ENCODE measurements around the gene UNC45A. TPM values are rescaled to one million over a fixed set of nuclear protein-coding genes. Genes with fewer than 3 reads are reported as not detected.

UNC45A gene
- total and polyA plus RNA-seq, 2 of the 8 experiments (the other 6 are each of a cell fraction or from before 2014, with no cell fraction given): 74.1 to 84.2 TPM

- TF ChIP-seq SAP30 (IDR thresholded peaks at IDR 0.05; ENCODE audit: insufficient read depth, insufficient replicate concordance, low read length) (no peak), KDM5A (IDR thresholded peaks at IDR 0.05; ENCODE audit: low read length) (no peak)
Measured at GRCh38 chr15:90959894-90960293, 24.8 kb downstream of the UNC45A start (continued).
